ENCODE measurements around the gene RAB29. TPM values are rescaled to one million over a fixed set of nuclear protein-coding genes. Genes with fewer than 3 reads are reported as not detected.

The RAB29 gene
- polyA plus RNA-seq, 1 donor, result 38.9 TPM

GRCh38 chr1:205766038-205766437 lies 9.2 kb downstream of the RAB29 start:
- DNase-seq, result no peak

DNA sequence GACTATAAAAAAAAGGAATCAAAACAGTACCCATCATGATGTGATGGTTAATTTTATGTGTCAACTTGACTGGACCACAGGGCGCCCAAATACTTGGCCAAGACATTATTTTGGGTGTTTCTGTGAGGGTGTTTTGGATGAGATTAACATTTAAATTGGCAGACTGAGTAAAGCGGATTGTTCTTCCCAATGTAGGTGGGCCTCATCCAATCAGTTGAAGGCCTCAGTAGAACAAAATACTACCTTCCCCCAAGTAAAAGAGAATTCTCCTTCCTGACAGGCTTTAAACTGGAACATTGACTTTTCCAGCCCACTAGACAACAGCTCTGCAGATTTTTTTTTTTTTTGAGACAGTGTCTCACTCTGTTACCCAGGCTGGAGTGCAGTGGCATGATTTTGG lies 10.7 kb downstream of the RAB29 start:
- DNase-seq, result no peak

DNA sequence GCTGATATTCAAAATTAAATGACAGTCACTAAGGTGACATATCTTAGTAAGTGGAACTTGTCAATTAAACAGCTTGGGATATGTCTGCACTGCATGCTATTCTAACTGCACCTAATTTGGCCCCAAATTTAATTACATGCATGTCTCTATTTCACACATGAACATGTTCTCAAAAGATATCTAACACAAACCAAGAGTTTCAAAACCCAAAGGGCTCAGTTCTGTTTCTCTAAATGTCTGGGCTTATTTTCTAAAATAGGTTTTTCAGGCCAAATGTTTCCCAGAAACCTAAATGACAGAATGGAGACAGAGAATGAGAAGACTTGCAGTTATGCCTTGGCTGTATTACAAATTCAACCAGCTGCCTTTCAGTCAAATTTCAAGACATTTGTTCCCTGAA lies 11.3 kb downstream of the RAB29 start:
- no peak for DNase-seq

DNA sequence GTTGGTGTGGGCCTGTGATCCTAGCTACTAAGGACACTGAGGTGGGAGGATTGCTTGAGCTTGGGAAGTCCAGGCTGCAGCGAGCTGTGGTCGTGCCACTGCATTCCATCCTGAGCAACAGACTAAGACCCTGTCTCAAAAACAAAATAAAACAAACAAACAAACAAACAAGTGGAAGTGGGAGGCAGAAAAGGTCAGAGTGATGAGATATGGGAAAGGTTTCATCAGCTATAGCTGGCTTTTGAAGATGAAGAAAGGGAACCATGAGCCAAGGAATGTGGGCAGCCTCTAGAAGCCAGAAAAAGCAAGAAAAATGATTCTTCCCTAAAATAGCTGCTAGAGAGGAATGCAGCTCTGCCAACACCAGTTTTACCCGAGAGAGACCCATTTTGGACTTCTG lies 14.7 kb downstream of the RAB29 start:
- DNase-seq, result no peak

DNA sequence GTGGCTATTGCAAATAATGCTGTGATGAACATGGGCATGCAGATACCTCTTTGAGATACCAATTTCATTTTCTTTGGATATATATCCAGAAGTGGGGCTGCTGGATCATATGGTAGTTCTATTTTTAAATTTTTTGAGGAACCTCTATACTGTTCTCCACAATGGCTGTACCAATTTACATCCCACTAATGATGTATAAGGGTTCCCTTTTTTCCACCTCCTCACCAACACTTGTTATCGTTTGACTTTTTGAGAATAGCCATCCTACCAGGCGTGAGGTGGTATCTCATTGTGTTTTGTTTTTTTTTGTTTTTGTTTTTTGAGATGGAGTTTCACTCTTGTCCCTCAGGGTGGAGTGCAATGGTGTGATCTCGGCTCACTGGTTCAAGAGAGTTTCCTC lies 18.7 kb downstream of the RAB29 start:
- no peak for DNase-seq

DNA sequence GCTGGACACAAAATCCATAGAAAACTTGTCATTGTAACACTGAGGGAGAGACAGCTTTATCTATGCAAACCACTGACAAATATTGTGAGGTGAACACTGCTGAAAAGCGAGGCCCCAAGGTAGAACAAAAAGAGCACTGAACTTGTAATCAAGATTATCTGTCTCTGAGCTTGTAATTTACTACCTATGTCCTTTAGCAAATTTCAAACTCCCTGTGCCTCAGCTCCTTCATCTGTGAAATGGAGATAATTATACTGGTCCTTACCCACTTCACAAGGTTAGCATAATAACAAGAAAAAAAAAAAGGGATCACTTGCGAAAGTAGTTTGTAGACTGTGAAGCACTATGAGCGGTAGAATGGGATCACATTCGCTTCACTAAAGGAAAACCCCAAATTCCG lies 20.4 kb downstream of the RAB29 start:
- DNase-seq, result no peak

DNA sequence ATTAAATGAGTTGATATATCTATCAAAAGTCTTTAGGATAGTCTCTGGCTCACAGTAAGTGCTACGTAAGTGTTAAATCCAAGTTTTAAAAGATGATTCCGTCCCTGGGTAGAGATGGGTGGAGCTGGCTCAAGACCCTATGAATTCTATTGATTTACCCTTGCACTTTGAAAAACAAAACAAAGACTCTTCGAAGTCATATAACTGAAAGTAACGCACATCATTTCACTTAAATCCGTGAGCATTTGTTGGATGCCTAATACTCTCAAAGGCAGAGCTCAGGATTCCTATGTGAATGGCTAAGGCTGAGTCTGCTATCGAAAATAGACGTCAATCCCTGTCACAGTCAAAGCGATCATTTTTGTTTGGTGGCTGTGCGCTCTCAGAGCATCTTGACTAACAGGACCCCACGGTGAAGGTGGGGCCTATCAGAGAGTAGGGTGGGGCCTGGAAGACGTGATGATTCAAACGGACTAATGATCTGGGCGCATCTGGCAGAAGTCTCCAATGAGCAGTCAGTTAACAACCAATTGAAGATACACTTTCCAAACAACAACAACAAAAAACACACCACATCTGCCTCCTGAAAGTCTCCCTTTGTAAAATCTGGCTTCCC lies 24.1 kb downstream of the RAB29 start:
- no peak for DNase-seq

DNA sequence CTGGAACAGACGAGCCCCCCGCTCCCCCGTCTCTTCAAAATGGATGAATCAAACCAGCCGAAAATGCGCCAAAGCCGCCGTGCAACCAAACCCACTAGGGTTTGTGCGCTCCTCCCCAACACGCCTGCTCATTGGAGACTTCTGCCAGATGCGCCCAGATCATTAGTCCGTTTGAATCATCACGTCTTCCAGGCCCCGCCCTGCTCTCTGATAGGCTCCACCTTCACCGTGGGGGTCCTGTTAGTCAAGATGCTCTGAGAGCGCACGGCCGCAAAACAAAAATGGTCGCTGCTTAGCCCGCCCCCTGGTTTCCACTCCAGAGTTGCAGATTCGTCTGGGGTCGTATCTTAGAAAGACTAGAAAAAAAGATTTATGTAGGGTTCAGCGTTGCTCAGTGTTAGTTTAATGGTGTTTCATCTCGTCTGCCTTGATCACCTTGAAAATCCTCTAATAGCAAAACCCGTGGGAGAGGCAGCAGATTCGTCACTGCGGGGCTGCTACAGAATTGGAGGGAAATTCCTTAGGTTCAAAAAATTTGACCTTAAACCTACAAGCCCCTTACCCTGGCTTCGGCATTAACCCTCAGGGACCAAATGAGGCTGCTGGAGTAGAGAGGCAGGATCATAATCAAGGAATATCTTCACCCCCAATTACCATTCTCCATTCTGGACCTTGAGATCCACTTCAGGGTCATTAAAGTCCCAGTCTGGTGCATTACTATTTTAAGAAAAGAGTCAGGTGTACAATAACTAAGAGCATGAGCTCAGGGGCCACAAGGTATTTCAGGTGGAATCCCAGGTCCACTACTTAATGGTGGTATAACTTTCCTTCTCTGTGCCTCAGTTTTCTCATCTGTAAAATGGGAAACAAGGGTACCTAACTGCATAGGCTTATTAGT lies 24.9 kb downstream of the RAB29 start, which contains the start of gene NUCKS1:
TSS of gene NUCKS1 (minus strand) at position 45 of the 898 bp plus-strand sequence. CDS start 209 bp downstream, outside the sequence.
- peak; percentile 98 for DNase-seq

DNA sequence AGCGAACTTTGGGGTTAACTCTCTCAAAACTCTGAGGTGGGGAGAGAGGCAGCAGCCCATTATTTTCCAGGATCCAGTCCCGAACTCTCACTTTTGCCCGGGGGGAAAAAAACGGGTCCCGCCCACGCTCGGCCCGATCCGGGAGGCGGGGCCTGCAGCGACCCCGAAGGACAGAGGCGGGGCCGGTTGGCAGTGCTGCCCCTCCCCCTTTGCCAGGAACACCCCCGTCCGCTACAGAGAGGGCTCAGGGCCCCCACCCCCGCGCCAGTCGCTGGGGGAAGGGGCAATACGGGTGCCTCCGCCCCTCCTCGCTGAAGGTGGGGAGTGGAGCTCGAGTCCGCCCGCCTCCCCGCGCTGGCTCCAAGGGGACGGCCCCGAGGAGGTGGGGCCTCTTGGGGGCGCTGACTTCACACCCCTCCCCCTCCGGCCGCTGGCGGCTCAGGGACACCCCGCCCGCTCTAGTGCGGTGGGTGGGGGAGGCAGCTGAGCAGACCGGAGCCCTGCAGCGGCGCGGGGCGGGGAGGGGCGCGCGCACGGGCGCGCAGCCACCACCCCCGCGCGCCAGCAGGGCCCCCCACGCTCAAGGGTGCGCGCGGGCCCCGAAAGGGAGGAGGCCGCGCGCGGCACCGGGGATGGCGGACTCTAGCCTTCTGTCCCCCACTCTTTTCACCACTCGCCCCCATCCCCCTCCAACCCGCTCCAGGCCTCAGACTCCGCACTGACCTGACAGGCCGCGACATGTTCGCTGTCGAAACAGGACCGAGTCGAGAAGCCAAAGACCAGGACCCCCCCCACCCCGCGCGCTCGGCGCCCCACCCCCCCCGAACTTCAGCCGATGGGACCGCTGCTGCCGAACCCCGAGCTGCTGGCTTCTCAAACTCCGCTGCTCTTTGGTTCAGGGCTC lies 25.8 kb downstream of the RAB29 start:
- peak; percentile 92 for DNase-seq

- peak; percentile 69 for DNase-seq
These were observed 26.7 kb downstream of the RAB29 start for GRCh38 chr1:205748403-205749233.

DNA sequence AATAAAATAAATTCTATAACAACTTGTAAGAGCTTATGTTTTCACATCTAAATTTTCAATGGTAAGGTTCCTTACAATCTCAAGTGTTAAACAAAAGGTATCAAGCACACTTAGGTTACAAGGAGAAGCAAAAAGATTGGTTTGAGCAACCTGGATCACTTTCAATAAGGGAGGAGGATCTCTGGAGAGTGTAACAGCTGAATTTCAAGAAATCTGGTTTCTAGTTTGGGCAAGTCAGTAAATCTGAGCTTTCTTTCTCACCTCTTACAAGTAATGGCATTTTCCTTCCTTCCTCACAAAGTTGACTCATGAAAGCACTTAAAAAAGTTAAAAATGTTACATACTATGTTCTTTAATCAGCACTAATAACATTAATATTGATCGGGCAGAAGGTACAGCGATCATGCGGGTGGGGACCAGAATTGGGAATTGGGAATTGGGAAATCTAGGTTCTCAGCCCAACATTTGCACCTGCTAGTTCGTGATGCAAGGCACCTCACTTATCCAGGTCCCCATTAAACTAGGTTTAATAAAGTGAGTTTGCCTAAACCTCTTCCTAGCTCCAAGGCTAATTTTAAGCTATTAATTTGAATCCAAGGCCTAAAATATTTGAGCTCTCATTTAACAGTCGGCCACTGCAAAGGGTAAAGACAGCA lies 28.4 kb downstream of the RAB29 start:
- no peak for DNase-seq

DNA sequence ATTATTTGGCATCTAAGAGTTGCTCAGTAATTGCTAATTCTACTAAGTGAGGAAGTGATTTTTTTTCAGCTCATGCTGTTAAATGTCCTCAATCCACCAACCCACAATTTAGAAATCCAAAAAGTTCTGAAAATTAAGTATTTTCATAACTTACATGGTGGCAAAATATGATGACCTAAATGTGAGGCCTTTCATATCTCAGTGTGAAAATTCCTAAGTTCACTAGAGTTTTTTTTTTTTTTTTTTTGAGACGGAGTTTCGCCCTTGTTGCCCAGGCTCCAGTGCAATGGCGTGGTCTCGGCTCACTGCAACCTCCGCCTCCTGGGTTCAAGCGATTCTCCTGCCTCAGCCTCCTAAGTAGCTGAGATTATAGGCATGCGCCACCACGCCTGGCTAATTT lies 30.9 kb downstream of the RAB29 start:
- DNase-seq, result no peak

- no peak for DNase-seq
These were observed 31.3 kb downstream of the RAB29 start for GRCh38 chr1:205743977-205744376.

GRCh38 chr1:205741681-205742080 lies 33.6 kb downstream of the RAB29 start:
- no peak for DNase-seq

- DNase-seq, result no peak
These were observed 35.7 kb downstream of the RAB29 start for GRCh38 chr1:205739348-205740160.

DNA sequence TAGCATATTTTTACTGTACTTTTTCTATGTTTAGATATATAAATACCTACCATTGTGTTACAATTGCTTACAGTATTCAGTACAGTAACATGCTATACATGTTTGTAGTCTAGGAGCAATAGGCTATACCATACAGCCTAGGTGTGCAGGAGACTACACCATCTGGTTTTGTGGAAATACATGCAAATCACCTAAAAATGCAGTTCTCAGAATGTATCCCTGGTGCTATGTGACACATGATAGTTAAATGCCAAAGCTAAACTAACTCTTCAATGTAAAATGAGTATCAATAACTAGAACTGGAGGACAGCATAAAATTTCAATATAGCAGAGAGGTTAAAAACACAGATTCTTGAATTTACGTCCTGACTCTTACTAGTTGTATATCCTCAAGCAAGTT lies 40.1 kb downstream of the RAB29 start:
- no peak for DNase-seq

- no peak for DNase-seq
These were observed 41.7 kb downstream of the RAB29 start for GRCh38 chr1:205733438-205734175.

- DNase-seq, result no peak
These were observed 45.2 kb downstream of the RAB29 start for GRCh38 chr1:205729945-205730610.

DNA sequence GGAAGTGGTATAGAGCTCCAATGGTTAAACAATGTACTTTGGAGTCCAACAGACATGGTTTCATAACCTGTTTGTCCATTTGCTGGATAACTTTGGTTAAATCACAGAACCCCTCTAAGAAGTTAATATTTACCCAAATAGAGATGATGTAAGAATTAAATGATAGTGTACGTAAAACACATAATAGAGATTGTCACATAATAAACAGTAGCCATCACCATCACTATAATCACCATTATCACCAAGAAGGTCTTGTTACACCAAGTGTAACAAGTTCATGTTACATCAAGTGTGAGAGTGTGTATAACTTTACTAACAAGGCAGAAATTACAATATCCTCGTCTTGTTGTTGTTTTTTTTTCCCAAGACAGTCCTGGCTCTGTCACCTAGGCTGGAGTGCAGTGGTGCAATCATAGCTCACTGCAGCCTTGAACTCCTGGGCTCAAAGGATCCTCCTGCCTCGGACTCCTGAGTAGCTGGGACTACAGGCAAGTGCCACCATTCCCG lies 48.6 kb downstream of the RAB29 start:
- DNase-seq, result no peak

All from left kidney (tissue), 2 donors.